VCaP (cell line): ENCODE results near the gene HTATIP2.

Source experiments
- H3K27ac ChIP-seq: fragments of 450-650 bp; 2 replicates; pipeline ENCODE4 v1.5.1; 2017
- CTCF ChIP-seq: fragments of 450-650 bp; conservative IDR thresholded peaks from 2 replicates; pipeline ENCODE4 v1.5.1; 2017; ENCODE audit warnings: mild to moderate bottlenecking, moderate library complexity

HTATIP2 gene

GRCh38 chr11:20363500-20364340 lies at the start of gene HTATIP2:
HTATIP2 (plus strand) TSS chr11:20363714; CDS start chr11:20364238, 524 bp downstream.
- H3K27ac ChIP-seq = peak within 1 kb of the TSS; percentile 68
- no peak for TF ChIP-seq CTCF

GRCh38 chr11:20315800-20316199 lies 47.7 kb upstream of the HTATIP2 start:
- H3K27ac ChIP-seq = no peak overlapping the region
- no peak for TF ChIP-seq CTCF

- H3K27ac ChIP-seq = no peak overlapping the region
- TF ChIP-seq CTCF = no peak
These were observed 42.3 kb upstream of the HTATIP2 start for GRCh38 chr11:20321177-20321576.

- no peak for TF ChIP-seq CTCF
- H3K27ac ChIP-seq = no peak overlapping the region
These were observed 36.1 kb upstream of the HTATIP2 start for GRCh38 chr11:20327377-20327935.

GRCh38 chr11:20336056-20336455 lies 27.5 kb upstream of the HTATIP2 start:
- no peak overlapping the region for H3K27ac ChIP-seq
- TF ChIP-seq CTCF = no peak

GRCh38 chr11:20337526-20338154 lies 25.9 kb upstream of the HTATIP2 start:
- peak; percentile 70 for TF ChIP-seq CTCF
- H3K27ac ChIP-seq = no peak overlapping the region

GRCh38 chr11:20342347-20343141 lies 21.0 kb upstream of the HTATIP2 start:
- no peak for TF ChIP-seq CTCF
- no peak overlapping the region for H3K27ac ChIP-seq
